ENCODE results near the gene RNF141.

RNF141 gene

DNA sequence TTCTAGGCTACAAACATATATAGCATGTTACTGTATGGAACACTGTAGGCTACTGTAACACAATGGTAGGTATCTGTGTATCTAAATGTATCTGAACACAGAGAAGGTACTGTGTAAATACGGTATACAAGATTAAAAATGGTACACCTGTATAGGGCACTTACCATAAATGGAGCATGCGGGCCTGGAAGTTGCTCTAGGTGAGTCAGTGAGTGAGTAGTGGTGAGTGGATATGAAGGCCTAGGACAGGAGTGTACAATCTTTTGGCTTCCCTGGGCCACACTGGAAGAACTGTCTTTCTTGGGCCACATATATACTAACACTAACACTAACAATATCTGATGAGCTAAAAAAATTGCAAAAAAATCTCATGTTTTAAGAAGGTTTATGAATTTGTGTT is 21.4 kb downstream of the RNF141 start:
- DNase-seq, result no peak

DNA sequence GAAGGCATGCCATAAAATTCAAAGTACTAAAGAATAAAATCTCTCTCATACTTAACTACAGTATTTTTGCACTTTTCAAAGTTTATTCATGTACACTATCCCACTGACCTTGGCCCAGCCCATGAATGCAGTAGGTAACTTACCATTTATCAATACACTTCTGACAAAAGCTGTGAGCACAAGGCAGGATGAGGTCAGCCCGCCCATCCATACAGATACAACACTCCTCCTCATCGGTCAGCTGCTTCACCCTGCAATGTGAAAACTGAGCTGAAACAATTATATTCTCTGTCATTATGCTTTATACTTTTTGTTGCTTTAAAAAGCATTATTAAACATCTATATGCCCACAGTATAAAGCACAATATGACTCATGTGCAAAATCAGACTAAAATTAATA is 22.1 kb downstream of the RNF141 start:
- no peak for DNase-seq

DNA sequence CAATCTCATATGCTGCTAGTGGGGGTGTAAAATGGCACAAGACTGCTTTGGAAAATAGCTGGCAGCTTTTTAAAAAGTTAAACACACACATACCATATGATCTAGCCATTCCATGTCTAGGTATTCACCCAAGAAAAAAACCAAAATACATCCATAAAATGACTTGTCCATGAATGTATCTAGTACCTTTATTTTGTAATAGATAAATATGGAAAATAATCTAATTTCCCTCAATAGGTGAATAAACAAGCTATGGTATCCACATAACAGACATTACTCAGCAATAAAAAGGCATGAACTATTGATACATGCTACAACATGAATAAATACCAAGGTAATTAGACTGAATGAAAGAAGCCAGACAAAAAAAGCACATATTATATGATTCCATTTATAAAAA is 22.9 kb downstream of the RNF141 start:
- no peak for DNase-seq

DNA sequence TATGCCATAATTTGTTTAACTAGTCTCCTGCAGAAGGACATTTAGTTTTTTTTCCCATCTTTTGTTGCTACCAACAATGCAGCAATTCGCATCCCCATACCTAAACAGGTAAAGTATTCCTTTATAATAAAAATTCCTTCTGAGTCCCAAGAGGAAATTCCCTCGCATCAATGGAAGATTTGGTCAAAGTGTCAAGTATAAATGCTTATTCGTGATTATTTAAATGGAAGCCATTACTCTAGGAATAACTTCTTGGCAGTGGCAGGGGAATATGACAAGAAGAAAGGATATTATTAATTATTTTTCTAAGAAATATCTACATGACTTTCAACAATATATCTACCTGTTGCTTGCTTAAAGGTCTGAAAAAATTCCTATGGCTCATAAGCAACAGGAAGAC is 25.6 kb downstream of the RNF141 start:
- no peak for DNase-seq

DNA sequence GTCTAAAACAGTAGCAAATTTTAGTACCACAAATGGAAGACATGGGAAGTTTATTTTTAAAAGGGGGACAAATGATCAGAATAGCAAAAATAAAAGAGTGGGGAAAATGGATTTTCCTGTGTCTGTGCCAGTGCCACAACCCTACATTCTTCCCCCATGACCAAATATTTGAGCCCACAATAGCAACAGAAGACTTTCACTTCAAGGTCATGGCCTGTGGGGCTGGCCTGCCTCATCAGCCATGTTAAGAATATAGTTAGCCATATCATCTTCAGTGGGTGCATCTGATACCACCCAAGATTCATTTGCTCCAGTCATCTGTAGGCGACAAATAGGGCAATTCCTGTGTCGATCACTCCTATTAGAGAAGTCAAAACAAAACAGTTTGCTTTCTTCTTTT is 26.3 kb downstream of the RNF141 start:
- DNase-seq, result no peak

DNA sequence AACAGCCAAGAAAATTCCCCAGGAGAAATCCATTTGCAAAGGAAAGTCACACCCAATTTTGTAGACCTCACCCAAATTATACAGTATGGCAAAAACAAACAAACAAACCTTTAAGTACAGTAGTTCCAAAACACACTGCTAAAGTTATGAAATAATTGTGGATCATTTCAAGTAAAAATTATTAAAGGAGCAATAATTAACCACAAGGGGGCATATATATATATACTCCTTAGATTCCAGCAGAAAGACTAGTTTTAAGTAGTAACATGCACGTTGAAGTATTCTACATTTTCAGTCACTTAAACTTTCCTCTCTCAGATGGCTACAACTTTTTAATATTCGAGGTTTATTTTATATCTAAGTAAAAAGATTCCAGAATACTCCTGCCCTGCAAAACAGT is 26.8 kb downstream of the RNF141 start:
- DNase-seq, result no peak

DNA sequence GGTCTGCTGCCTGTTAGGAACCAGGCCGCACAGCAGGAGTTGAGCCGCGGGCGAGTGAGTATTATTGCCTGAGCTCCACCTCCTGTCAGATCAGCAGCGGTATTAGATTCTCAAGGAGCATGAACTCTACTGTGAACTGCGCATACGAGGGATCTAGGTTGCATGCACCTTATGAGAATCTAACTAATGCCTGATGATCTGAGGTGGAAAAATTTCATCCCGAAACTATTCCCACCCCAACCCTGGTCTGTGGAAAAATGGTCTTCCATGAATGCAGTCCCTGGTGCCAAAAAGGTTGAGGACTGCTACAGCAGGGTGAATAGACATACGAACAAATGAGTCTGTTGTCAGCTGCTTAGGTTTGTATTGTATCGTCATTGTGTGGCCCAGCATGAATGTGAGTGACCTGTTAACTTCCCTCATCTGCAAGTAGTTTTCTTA is 29.8 kb downstream of the RNF141 start:
- DNase-seq, result no peak

DNA sequence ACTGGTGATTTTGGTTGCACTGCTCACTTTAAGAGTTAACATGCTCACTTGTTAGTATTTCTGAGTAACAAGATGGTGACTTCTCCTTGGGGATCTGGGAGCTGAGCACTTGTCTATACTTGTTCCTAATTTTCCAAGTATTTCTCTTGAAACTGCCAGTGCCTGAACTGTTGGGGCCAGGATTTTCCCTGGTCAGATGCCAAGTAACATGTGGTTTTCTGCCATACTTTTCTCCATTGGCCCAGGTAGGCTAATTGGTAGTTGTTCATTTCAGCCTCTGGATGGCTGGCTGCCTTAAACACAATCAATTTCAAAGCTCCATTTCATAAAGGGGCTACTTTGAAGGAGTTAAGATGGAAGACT is 35.0 kb downstream of the RNF141 start:
- no peak for DNase-seq

DNA sequence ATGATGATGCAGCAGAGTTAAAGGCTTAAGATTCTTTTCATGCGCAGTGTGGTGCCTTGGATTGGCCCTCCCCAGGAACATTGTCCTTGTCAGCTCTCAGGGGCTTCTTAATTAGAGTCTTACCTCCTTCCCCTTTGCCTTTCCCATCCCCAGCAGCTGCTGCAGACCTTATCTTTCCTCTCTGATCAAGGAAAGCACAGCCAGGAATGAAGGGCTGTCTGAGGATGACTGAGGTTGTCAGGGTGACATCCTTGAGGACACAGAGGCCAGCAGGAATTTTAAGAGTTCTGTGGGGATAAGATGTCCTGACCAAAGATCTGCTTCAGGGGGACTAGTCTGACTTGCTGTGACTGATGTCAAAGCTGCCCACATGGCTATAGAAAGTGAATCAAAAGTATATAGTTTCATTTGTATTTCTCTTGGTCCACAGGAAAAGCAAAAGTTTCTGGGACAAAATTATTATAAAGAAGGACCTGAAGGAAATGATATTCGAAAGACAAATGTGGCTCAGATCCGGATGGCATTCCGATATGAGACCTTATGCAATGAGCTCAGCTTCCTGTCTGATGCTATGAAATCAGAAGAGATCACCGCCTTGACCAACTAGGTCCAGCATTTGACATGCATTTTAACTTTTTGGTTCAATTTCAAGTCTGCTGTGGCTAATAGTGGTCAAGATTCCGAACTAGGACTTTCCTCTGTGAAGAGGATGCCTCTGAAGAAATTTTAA is 35.5 kb downstream of the RNF141 start:
- DNase-seq, result no peak

DNA sequence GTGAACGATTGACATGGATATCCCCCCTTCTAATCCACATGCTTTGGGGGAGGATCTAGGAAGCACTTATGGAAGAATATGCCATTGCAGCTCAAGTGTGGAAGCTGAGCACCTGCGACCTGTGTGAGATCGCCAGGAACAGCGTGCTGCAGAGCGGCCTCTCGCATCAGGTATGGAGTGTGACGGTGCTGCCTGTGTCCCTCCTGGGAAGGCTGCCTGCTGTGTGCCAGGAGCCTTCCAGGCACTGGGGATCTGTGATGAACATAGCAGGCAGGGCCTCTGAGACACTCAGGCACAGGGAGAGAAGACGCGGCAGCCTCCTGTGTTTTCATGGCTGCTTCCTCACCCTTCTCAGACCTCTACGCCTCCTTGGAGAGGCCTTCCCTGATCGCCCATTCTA is 36.5 kb downstream of the RNF141 start:
- DNase-seq, result no peak

DNA sequence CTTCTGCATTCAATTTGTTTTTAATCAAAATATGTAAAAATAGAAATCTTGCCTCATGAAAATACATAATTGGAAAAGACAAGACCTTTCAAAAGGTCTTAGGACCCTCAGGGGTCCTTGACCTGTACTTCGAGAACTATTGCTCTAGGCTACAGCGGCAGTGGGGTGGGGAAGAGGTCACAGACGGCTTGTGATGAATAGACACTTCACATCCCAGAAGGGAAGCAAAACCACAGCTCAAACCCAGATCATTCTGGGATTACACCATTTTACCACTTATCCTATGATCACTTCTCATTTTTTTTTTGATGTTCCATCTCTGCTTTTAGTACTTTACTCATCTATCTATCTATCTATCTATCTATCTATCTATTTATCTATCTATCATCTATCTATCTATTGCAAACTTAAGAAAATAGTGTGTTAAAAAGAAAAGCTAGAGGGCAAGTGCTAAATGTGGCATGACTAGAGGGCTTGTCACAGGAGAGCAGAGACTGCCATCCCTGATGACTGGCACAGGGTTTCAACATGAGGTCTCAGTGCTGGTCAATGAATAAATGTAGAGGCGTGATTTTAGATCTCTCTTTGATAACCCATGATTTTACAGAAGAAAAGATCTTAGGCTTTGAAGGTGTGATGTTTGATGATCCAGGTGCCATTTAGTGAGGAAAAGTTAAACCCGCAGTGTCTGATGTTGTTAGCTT is 37.1 kb downstream of the RNF141 start:
- no peak for DNase-seq

DNA sequence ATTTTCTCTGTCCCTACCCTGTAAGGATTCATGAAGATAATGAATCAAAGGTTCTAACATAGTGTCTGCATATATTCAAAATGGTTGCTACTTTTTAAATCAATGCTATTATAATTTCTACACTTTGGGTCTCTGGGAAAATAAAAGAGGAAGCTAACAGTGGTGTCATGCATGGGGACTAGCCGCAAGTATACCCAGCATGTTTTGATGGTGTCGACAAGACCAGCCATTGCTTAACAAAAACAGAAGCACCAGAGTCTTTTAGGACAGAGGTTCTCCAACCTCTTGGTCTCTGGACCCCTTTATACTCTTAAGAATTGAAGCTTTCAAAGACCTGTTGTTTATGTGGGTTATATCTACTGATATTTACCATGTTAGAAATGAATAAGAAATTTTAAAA is 37.8 kb downstream of the RNF141 start:
- no peak for DNase-seq

DNA sequence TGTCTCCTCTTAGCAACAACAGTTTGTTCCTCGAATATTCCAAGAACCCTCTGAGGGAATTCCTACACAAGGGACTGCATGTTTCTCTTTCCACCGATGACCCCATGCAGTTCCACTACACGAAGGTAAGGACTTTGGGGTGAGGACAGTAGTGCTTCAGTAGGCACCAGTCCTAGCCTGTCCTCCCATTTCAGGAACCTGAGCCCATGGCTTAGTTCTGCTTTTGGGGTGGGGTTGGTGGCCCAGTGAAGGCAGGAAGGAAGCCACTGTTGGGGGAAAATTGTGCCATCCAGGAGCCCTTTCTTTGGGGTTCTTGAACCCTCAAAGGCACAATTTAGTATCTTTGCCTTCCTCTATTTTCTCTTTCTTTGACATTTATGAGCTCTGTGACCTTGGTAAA is 38.2 kb downstream of the RNF141 start:
- DNase-seq, result no peak

DNA sequence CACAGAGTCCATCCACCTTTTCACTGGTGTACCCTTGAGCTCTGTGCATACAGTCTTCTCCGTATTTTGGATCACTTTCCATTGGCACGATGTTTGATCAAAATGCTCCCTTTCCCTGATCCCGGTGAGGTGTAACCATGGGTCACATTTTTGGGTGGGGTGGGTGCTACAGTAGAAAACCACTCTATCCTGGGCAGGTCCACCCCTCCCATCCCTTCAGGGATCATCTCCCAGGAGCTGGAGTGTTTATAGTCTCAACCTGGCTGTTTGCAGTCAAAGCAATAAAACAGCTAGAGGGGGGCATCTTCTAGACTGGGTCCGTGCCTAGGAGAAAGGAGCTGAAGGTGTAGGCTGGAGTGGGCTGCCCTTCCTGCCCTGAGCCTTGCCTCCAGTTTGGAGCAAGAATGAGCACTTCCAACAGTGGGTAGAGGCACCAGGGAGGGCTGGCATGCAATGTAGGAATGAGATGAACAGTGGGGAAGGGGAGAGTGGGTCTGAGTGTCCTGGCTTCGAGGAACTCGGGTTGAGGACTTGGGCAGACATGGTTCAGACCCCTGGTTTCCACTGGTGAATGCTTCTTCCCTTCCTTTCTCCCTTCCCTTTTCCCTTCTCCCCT is 38.8 kb downstream of the RNF141 start:
- no peak for DNase-seq

DNA sequence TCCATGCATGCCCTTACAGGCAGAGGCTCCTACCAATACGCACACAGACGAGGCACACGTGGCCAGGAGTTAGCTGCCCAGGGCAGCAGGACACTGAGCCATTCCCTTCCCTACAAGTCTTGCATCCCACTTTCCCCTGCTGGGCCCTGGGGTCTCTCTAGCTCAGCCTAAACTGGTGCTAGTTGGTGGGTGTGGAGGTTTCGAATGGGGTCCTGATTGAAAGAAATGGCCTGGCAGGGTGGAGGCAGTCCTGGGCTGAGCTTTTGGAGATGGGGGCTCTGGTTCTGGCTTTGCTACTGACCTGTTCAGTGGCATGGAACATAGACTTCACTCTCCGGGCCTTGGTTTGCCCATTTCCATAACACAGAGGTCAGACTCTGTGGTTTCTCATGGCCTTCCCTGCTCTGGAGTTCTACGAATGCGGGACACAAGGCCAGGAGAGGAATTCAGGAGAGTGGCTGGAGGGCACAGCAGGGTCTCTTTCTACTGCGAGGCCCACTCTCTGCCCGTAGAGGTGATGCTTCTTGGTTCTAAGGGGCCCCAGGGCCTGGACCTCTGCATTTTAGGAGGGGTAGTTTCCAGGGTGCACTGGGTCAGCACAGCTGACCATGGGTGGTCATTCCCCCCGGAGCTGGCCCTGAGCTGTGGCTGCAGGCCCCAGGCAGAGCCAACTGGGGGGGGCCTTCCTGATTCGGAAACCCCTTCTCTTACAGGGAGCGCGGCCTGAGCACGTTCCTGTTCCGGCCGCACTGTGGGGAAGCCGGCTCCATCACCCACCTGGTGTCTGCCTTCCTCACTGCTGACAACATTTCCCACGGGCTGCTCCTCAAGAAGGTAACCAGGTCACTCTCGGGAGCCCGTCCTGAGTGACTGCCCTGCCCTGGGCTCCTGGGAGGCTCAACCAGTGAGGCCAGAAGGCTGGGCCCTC is 40.0 kb downstream of the RNF141 start:
- no peak for DNase-seq

DNA sequence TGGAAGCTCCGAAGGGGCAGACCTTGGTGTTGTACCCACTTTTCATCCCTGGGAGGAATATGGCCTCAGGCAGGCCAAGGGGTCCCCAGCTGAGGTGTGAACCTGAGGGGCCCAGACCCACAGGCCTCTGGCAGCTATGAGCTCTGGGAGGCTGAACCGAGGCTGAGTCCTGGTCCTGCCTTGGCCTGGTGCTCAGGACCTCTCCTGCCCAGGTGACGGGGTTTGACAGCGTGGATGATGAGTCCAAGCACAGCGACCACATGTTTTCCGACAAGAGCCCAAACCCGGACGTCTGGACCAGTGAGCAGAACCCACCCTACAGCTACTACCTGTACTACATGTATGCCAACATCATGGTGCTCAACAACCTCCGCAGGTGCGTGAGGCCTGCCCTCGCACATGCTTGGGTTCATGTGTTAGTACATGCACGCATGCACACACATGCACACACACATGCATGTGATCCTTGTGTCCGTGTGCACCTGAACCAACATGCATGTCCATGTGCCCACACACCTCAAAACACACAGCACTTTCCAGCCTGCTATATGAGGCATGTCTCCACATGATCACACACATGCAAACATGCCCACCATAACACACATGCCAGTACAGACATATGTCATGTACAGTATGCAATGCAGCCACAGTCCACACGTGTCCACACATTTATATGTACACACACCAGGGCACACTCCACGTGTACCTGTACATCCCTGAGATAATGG is 40.9 kb downstream of the RNF141 start:
- DNase-seq, result no peak

DNA sequence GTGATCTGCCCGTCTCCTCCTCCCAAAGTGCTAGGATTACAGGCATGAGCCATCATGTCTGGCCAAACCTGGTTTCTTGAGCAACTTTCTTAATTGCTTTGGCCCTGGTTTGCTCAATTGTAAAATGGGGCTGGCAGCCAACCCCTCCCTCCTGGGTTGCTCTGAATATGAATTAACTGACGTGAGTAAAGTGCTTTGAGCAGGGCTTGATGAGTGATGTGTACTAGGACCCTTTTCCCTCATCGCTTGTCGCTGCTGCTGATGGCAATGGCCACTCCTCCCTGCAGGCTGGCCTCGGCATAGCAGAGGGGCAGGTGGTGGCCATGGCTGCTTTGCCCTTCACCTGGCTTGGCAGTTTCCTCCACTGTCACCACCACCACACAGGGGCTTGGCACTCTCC is 41.5 kb downstream of the RNF141 start:
- no peak for DNase-seq

DNA sequence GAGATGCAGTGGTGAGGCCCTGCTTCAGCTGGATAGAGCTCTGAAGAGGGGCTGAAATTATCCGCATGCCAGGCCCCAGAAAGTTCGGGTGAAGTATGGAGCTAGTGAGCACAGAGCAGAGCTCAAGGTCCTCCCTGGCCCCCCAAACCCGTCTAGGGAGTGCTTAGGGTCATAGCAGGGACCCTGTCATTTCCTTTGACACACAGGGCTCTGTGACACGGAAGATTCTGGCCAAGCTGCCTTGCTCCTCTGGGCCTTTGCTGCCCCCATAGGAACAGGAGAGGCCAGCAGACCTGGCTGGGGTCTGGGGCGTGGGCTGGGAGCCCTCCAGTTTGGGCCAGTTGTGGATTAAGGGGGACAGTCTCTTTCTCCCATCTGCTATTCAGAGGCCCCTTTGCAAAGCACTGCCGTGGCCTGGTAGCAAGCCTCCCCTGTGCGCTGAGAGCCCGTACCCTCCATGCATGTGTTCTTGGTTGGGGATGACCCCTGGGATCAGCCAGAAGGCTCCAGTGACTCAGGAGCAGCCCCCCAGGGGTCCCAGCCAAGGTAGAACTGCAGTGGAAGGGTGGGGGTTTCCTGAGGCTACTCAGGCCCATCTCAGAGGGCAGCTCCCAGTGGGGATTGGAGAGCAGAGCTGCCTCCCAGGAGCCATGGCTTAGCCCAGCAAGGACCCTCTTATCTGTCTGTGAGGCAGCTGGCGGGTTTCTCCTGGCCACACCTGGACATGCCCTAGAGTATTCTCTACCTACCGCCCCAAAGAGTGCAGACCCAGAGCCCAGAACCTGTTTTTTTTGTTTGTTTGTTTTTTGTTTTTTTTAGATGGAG is 42.3 kb downstream of the RNF141 start:
- no peak for DNase-seq

DNA sequence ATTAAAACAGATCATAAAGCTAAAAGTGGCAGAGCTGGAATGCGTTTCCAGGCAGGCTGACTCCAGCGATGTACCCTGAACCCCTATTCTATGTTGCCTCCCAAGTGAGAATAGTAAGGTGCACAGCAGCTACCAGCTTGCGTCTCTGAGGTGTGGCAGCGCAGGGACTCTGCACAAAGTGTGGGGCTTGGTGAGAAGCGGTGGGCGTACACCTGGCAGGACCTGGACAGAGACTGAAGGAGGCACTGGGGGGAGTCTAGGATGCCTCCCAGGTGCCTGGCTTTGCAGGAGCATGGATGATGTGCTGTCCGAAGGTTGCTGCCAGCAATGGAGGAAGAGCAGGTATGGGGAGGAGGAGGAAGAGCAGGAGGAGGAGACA is 43.0 kb downstream of the RNF141 start:
- DNase-seq, result no peak

DNA sequence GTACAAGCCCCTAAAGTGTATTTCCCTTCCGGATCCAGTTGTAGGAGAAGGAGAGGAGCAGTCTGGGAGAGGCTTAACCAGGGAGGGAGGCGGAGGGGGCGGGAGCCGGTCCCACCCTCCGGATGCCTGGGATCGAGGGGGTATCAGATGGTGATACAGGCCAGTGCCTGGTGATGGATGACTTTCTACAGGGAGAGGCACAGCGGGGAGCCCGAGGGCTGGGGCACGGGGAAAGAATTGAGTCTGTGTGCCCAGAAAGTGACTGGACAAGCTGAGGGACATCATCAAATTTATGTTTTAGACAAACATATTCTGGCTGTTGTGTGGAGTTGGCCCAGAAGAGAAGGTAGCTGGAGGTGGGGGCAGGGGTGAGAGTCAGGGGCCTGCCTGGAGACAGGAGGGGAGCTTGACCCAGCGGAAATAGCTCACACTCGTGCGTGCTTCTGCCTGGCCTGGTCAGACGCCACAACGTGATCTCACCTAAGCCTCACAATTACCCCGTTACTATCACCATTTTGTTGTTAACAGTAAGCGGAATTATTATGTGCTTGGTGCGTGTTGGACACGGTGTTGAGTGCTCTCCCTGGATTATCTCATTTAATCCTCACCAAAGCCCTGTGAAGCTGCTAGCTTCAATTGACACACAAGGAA is 43.5 kb downstream of the RNF141 start:
- DNase-seq, result no peak

DNA sequence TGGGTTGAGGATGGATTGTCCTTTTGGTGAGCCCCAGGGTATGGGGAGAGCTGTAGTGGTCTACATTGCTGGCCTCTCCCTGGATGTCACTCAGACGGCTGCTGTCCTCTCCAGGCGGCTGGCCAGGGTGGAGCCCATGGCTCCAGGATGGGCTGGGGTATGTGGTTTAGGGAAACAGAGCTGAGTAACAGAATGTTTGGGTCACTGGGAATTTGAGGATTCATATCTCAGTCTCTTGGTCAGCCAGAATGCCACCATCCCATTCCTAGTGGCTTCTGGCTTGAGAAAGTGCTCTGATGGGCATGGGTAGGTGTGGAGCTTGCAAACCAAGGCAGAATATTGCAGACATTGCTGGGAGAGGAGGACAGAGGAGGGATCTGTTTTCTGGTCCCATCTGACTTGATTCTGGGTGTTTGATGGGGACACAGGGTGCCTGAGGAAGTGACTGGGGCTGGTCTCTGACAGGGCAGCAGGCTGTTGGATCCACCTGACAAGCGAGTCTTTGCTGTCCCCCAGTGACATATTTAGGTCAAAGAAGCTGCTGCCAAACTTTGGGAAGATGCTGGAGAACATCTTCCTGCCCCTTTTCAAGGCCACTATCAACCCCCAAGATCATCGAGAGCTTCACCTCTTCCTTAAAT is 44.6 kb downstream of the RNF141 start:
- DNase-seq, result no peak

All from activated naive CD4-positive, alpha-beta T cell (primary cell).